GM18517 (cell line): ENCODE measurements around the gene NAGLU.
A peak's percentile ranks its signal among the peaks of the same experiment; 100 is the strongest.

Experiments used
- ATAC-seq: cut with Tn5 transposase; IDR thresholded peaks from one replicate; pipeline ENCODE4 v1.9.1; 2021; ENCODE audit warnings: mild to moderate bottlenecking, moderate library complexity; ENCODE audit not compliant: unreplicated experiment

Gene NAGLU

GRCh38 chr17:42563143-42563509, 27.1 kb downstream of the NAGLU start:
- ATAC-seq, result no peak

- ATAC-seq, result no peak
Measured at GRCh38 chr17:42563543-42563942, 27.5 kb downstream of the NAGLU start.

- no peak for ATAC-seq
Measured at GRCh38 chr17:42563950-42564349, 27.9 kb downstream of the NAGLU start.

GRCh38 chr17:42564815-42565522, 28.9 kb downstream of the NAGLU start:
- ATAC-seq, result no peak

- ATAC-seq, result no peak
Measured at GRCh38 chr17:42565523-42566214, 29.6 kb downstream of the NAGLU start.

- ATAC-seq, result peak; percentile 5
Measured at GRCh38 chr17:42566215-42566882, 30.3 kb downstream of the NAGLU start.

- ATAC-seq, result peak; percentile 44
Measured at GRCh38 chr17:42566883-42567573, 31.0 kb downstream of the NAGLU start, which contains the start of gene MLX. TSS of gene MLX (plus strand) at chr17:42567100. CDS start at chr17:42567125, 25 bp downstream.

- ATAC-seq, result no peak
Measured at GRCh38 chr17:42568341-42569111, 32.5 kb downstream of the NAGLU start.

- no peak for ATAC-seq
Measured at GRCh38 chr17:42571435-42572225, 35.6 kb downstream of the NAGLU start.

GRCh38 chr17:42573095-42573494, 37.1 kb downstream of the NAGLU start:
- no peak for ATAC-seq

- no peak for ATAC-seq
Measured at GRCh38 chr17:42574463-42574862, 38.4 kb downstream of the NAGLU start.

GRCh38 chr17:42577140-42577531, 41.1 kb downstream of the NAGLU start:
- ATAC-seq, result no peak

GRCh38 chr17:42577532-42578281, 41.7 kb downstream of the NAGLU start, which contains the start of gene PSMC3IP:
TSS of gene PSMC3IP (minus strand) at chr17:42577729. CDS start at chr17:42577686, 43 bp downstream.
- peak; percentile 51 for ATAC-seq

- peak; percentile 58 for ATAC-seq
Measured at GRCh38 chr17:42578282-42578869, 42.3 kb downstream of the NAGLU start.

- no peak for ATAC-seq
Measured at GRCh38 chr17:42579794-42580551, 43.9 kb downstream of the NAGLU start.

GRCh38 chr17:42581744-42582270, 45.8 kb downstream of the NAGLU start:
- no peak for ATAC-seq

- ATAC-seq, result no peak
Measured at GRCh38 chr17:42584880-42585279, 48.8 kb downstream of the NAGLU start.

- no peak for ATAC-seq
Measured at GRCh38 chr17:42585353-42585752, 49.3 kb downstream of the NAGLU start.
